ENCODE data around the gene SNW1. TPM values are rescaled to one million over a fixed set of nuclear protein-coding genes. Genes with fewer than 3 reads are reported as not detected.
A peak's percentile ranks its signal among the peaks of the same experiment; 100 is the strongest.

SNW1 gene
- total RNA-seq, 1 donor from 2014 or later = 71.2 TPM

DNA sequence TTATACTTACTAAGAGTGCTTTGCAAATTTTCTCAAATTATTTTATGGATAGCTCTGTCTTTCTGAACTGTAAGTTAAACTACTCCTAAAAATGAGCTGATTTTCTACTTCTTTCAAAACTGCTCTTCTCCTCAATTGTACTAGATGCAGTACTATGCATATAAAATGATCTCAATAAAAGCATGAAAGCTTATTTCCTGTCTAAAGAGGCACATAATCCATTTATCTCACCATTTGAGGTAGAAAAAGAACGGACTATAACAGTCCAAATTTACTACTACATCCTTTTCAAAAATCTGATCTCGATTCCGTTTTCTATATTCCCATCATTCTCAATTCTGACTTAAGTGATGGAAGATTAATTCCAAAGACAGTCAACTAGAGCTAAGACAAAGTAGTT is 38.7 kb downstream of the SNW1 start:
- H3K36me3 Mint-ChIP-seq (ENCODE audit: low read depth, unreplicated experiment) = peaks cover 31% of the 10 kb centered on the region
- H3K27ac Mint-ChIP-seq (ENCODE audit: unreplicated experiment) = no peak overlapping the region

DNA sequence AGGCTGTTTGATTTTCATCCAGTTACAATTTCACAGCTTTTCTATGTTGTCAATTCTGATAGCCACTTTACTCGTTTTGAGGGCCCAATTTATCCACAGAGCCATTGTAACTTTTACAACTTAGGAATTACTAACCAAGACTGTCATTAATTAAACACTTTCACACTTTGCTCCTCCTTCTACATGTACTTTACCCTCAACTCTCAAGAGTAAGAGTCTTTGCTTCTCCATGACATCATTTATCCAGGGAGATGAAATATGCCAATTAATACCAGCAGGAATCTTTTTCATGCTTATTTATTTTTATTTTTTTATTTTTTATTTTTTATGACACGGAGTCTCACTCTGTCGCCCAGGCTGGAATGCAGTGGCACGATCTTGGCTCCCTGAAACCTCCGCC is 39.5 kb downstream of the SNW1 start:
- peaks cover 30% of the 10 kb centered on the region for H3K36me3 Mint-ChIP-seq (ENCODE audit: low read depth, unreplicated experiment)
- DNase-seq (ENCODE audit: low spot score) = no peak
- no peaks in the 10 kb centered on the region for H3K27me3 Mint-ChIP-seq (ENCODE audit: unreplicated experiment)
- TF ChIP-seq, protein P1, sequence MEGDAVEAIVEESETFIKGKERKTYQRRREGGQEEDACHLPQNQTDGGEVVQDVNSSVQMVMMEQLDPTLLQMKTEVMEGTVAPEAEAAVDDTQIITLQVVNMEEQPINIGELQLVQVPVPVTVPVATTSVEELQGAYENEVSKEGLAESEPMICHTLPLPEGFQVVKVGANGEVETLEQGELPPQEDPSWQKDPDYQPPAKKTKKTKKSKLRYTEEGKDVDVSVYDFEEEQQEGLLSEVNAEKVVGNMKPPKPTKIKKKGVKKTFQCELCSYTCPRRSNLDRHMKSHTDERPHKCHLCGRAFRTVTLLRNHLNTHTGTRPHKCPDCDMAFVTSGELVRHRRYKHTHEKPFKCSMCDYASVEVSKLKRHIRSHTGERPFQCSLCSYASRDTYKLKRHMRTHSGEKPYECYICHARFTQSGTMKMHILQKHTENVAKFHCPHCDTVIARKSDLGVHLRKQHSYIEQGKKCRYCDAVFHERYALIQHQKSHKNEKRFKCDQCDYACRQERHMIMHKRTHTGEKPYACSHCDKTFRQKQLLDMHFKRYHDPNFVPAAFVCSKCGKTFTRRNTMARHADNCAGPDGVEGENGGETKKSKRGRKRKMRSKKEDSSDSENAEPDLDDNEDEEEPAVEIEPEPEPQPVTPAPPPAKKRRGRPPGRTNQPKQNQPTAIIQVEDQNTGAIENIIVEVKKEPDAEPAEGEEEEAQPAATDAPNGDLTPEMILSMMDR (IDR thresholded peaks at IDR 0.05; ENCODE audit: unreplicated experiment) = no peak
- no peaks in the 10 kb centered on the region for H3K4me1 Mint-ChIP-seq (ENCODE audit: unreplicated experiment)
- H3K27ac Mint-ChIP-seq (ENCODE audit: unreplicated experiment) = no peak overlapping the region
- H3K4me3 Mint-ChIP-seq (ENCODE audit: unreplicated experiment) = peak overlapping the region; percentile 4
- H3K9me3 Mint-ChIP-seq (ENCODE audit: unreplicated experiment) = no peaks in the 10 kb centered on the region

More for the DNA sequence above, 38.7 kb downstream of the SNW1 start:
- H3K4me1 Mint-ChIP-seq (ENCODE audit: unreplicated experiment) = no peaks in the 10 kb centered on the region
- DNase-seq (ENCODE audit: low spot score) = no peak
- TF ChIP-seq, protein P1 (IDR thresholded peaks at IDR 0.05; ENCODE audit: unreplicated experiment) = no peak
- H3K4me3 Mint-ChIP-seq (ENCODE audit: unreplicated experiment) = no peak overlapping the region
- no peaks in the 10 kb centered on the region for H3K27me3 Mint-ChIP-seq (ENCODE audit: unreplicated experiment)
- no peaks in the 10 kb centered on the region for H3K9me3 Mint-ChIP-seq (ENCODE audit: unreplicated experiment)

DNA sequence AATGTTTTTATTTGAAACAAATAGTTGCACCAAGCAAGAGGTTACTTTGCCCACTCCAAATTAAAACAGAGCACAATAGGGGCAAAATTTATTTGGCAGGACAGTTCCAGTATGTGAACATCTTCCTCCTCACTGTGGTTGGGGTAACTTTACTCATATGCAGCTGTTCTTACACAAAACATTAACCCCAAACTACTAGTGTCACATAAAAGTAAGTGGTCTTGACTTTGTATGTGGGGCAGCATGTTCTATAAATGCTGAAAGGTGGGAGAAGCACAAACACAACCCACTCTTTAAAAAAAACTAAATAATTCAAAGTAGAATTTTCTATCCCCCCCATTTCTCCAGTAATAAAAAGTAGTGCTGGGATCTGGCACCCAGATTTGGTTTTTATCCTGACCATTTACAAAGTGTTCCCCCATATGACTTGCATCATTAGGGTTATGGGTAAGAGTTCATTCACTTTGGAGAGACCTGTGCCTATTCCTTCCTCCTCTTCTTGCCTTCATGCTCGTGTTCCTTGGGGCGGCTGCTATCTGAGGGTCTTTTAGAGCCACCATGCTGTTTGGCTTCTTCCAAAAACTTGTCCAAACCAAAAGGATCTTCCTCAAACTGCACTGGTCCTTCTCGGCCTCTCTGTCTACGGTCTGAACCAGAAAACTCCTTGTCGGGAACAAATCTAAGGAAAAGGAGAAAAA is 43.2 kb downstream of the SNW1 start:
- peak overlapping the region; percentile 7 for H3K27ac Mint-ChIP-seq (ENCODE audit: unreplicated experiment)
- H3K4me3 Mint-ChIP-seq (ENCODE audit: unreplicated experiment) = no peak overlapping the region
- peaks cover 2% of the 10 kb centered on the region for H3K27me3 Mint-ChIP-seq (ENCODE audit: unreplicated experiment)
- H3K9me3 Mint-ChIP-seq (ENCODE audit: unreplicated experiment) = no peaks in the 10 kb centered on the region
- DNase-seq (ENCODE audit: low spot score) = no peak
- H3K36me3 Mint-ChIP-seq (ENCODE audit: low read depth, unreplicated experiment) = peaks cover 31% of the 10 kb centered on the region
- no peaks in the 10 kb centered on the region for H3K4me1 Mint-ChIP-seq (ENCODE audit: unreplicated experiment)
- TF ChIP-seq, protein P1 (IDR thresholded peaks at IDR 0.05; ENCODE audit: unreplicated experiment) = no peak

DNA sequence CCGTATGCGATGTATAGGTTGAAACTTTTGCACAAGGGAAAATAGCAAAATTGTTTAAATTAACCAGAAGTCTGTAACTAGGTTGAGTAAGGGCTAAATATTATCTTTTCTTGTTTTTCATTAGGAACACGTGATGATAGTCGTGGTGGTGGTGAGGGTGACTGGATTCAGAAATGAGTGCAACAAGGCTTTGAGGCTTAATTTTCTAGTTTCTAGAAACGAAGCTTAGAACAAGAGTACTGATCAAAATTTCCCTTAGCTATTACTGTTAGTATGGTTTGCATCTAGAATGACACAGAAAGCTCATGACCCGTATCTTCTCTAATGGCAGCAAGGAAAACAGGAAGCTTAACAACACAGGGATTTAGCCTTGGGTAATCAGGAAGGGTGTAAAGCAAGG is 46.0 kb downstream of the SNW1 start:
- H3K9me3 Mint-ChIP-seq (ENCODE audit: unreplicated experiment) = no peaks in the 10 kb centered on the region
- TF ChIP-seq, protein P1 (IDR thresholded peaks at IDR 0.05; ENCODE audit: unreplicated experiment) = no peak
- peaks cover 21% of the 10 kb centered on the region for H3K36me3 Mint-ChIP-seq (ENCODE audit: low read depth, unreplicated experiment)
- peaks cover 2% of the 10 kb centered on the region for H3K27me3 Mint-ChIP-seq (ENCODE audit: unreplicated experiment)
- no peak for DNase-seq (ENCODE audit: low spot score)
- peak overlapping the region; percentile 32 for H3K27ac Mint-ChIP-seq (ENCODE audit: unreplicated experiment)
- H3K4me1 Mint-ChIP-seq (ENCODE audit: unreplicated experiment) = peaks cover 7% of the 10 kb centered on the region
- H3K4me3 Mint-ChIP-seq (ENCODE audit: unreplicated experiment) = no peak overlapping the region

DNA sequence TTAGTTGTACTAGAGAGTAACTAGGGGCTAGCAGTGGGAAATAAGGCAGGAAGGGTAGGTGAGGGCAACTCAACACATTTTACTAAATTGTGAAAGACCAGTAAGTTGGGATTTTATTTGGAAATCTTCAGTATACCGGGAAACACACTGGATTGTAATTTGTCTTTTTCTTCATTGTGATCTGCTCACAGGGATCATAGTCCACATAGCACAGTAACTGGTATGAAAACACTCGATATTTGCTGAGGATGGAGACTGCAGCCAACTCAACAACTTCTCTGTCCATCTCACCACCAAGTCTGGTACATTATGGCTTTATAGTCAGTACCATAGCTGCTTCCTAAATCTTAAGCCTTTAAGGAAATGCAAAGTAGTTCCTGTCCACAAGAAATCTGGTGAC is 50.6 kb downstream of the SNW1 start:
- DNase-seq (ENCODE audit: low spot score) = no peak
- TF ChIP-seq, protein P1 (IDR thresholded peaks at IDR 0.05; ENCODE audit: unreplicated experiment) = no peak
- Mint-ChIP-seq H3K4me1 (ENCODE audit: unreplicated experiment) (peaks cover 36% of the 10 kb centered on the region), H3K27ac (ENCODE audit: unreplicated experiment) (no peak overlapping the region), H3K36me3 (ENCODE audit: low read depth, unreplicated experiment) (peaks cover 10% of the 10 kb centered on the region), H3K4me3 (ENCODE audit: unreplicated experiment) (peak overlapping the region; percentile 9), H3K9me3 (ENCODE audit: unreplicated experiment) (no peaks in the 10 kb centered on the region), H3K27me3 (ENCODE audit: unreplicated experiment) (peaks cover 4% of the 10 kb centered on the region)

All from endothelial cell (in vitro differentiated cells).